ENCODE results near the gene CKMT2. TPM values are rescaled to one million over a fixed set of nuclear protein-coding genes. Genes with fewer than 3 reads are reported as not detected.

Gene CKMT2
- total RNA-seq, 1 donor from 2014 or later = 0.18 TPM

DNA sequence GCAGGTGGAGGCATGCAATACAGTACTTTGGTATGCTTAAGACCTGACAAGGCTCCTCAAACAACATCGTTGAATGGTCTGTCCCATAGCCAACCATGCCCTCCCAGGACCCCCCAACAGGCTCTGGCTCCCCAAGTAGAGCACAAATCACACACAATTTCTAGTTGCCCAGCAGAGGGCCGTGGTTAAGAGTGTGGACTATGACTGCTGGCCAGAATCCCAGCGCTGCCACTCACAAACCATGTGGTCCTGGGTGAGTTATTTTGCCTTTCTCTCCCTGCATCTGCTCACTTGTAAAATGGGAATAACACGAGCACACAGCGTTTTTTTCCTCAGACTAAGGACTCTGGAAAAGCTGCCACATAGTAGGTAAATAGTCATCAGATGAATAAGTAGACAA is 6.5 kb downstream of the CKMT2 start:
- no peak for DNase-seq (ENCODE audit: low spot score)
- Mint-ChIP-seq H3K4me3 (ENCODE audit: unreplicated experiment) (no peak overlapping the region), H3K9me3 (ENCODE audit: unreplicated experiment) (no peaks in the 10 kb centered on the region), H3K36me3 (ENCODE audit: low read depth, unreplicated experiment) (no peaks in the 10 kb centered on the region), H3K27me3 (ENCODE audit: unreplicated experiment) (no peaks in the 10 kb centered on the region), H3K27ac (ENCODE audit: unreplicated experiment) (no peak overlapping the region), H3K4me1 (ENCODE audit: unreplicated experiment) (peaks cover 10% of the 10 kb centered on the region)
- TF ChIP-seq, protein P1, sequence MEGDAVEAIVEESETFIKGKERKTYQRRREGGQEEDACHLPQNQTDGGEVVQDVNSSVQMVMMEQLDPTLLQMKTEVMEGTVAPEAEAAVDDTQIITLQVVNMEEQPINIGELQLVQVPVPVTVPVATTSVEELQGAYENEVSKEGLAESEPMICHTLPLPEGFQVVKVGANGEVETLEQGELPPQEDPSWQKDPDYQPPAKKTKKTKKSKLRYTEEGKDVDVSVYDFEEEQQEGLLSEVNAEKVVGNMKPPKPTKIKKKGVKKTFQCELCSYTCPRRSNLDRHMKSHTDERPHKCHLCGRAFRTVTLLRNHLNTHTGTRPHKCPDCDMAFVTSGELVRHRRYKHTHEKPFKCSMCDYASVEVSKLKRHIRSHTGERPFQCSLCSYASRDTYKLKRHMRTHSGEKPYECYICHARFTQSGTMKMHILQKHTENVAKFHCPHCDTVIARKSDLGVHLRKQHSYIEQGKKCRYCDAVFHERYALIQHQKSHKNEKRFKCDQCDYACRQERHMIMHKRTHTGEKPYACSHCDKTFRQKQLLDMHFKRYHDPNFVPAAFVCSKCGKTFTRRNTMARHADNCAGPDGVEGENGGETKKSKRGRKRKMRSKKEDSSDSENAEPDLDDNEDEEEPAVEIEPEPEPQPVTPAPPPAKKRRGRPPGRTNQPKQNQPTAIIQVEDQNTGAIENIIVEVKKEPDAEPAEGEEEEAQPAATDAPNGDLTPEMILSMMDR (IDR thresholded peaks at IDR 0.05; ENCODE audit: unreplicated experiment) = no peak

DNA sequence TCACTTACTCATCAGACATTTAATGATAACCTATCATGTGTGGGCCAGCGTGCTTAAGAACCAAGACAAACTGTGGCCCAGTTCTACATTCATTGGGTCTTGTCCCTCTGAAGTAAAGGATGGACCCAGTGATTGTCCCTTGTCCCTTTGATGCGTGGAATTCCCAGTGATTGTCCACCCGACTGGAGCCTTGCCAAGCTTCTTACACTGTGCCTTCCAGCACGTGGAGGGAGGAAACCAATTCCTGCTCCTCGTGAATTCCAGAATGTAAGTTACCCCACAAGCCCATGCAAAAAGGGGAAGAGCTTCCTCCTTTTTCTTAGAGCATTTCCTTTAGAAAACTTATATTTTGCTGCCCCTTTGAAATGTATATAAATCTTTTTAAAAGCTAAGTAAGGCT is 7.9 kb downstream of the CKMT2 start:
- H3K9me3 Mint-ChIP-seq (ENCODE audit: unreplicated experiment) = no peaks in the 10 kb centered on the region
- peaks cover 7% of the 10 kb centered on the region for H3K36me3 Mint-ChIP-seq (ENCODE audit: low read depth, unreplicated experiment)
- TF ChIP-seq, protein P1 (IDR thresholded peaks at IDR 0.05; ENCODE audit: unreplicated experiment) = no peak
- H3K27me3 Mint-ChIP-seq (ENCODE audit: unreplicated experiment) = peaks cover 2% of the 10 kb centered on the region
- no peak overlapping the region for H3K27ac Mint-ChIP-seq (ENCODE audit: unreplicated experiment)
- DNase-seq (ENCODE audit: low spot score) = no peak
- peaks cover 19% of the 10 kb centered on the region for H3K4me1 Mint-ChIP-seq (ENCODE audit: unreplicated experiment)
- H3K4me3 Mint-ChIP-seq (ENCODE audit: unreplicated experiment) = no peak overlapping the region

DNA sequence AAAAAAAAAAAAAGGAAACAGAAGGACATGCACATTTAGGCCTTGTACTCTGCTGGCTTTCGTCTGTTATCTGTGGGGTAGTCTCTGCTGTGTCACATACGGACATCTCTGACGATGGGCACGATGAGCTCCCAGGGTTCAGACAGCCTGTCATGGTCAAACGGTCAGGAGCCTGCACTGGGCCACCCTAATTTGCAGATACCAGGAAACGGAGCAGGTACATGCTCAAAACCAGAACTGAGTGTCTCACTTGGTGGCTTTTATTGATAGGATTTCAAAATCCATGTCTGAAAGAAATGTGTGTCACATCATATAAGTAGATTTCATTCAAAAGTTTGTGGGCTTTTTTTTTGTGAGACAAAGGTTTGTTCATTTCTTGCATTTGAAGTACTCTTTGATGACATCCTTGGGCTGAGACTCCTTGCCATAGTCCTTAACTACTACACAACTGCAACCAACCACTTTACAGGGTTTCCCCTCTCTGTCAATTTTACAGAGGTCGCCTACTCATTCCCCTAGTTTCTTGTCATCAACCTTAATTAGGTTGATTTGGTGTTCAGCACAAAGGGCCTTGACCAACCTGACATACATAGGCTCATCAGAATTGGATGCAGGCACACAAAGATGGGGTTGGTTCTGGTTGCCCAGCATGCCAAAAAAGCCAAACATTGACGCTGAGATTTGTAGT is 9.0 kb downstream of the CKMT2 start:
- peaks cover 12% of the 10 kb centered on the region for H3K36me3 Mint-ChIP-seq (ENCODE audit: low read depth, unreplicated experiment)
- no peak overlapping the region for H3K27ac Mint-ChIP-seq (ENCODE audit: unreplicated experiment)
- no peak overlapping the region for H3K4me3 Mint-ChIP-seq (ENCODE audit: unreplicated experiment)
- H3K4me1 Mint-ChIP-seq (ENCODE audit: unreplicated experiment) = peaks cover 29% of the 10 kb centered on the region
- H3K27me3 Mint-ChIP-seq (ENCODE audit: unreplicated experiment) = peaks cover 2% of the 10 kb centered on the region
- no peaks in the 10 kb centered on the region for H3K9me3 Mint-ChIP-seq (ENCODE audit: unreplicated experiment)
- DNase-seq (ENCODE audit: low spot score) = no peak
- TF ChIP-seq, protein P1 (IDR thresholded peaks at IDR 0.05; ENCODE audit: unreplicated experiment) = no peak

DNA sequence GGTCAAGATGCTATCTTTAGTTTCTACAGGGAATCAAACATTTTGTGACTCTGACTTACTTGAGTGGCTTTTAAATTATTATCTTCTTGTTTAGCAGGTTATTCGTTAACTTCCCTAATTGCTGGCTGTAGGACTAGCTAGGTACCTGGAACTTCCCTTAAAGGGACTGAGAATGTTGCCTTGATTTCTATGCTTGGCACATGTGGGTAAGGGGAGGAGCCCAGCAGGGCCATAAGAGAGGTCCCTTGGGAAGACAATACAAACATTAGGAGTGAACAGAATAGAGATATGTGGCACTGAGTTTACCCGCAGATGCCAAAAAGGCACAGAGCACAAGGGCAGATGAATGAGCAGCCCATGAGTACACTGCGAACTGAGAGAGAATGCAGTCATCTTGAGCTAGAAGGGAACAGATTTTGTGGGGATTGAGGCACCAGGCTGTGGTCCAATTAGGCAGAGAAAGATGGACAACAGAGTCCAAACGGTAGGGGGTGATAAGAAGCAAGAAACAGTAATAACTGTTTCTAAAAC is 9.8 kb downstream of the CKMT2 start:
- Mint-ChIP-seq H3K9me3 (ENCODE audit: unreplicated experiment) (no peaks in the 10 kb centered on the region), H3K27me3 (ENCODE audit: unreplicated experiment) (peaks cover 2% of the 10 kb centered on the region), H3K36me3 (ENCODE audit: low read depth, unreplicated experiment) (peaks cover 12% of the 10 kb centered on the region), H3K4me1 (ENCODE audit: unreplicated experiment) (peaks cover 35% of the 10 kb centered on the region), H3K4me3 (ENCODE audit: unreplicated experiment) (no peak overlapping the region), H3K27ac (ENCODE audit: unreplicated experiment) (no peak overlapping the region)
- DNase-seq (ENCODE audit: low spot score) = no peak
- TF ChIP-seq, protein P1 (IDR thresholded peaks at IDR 0.05; ENCODE audit: unreplicated experiment) = no peak

DNA sequence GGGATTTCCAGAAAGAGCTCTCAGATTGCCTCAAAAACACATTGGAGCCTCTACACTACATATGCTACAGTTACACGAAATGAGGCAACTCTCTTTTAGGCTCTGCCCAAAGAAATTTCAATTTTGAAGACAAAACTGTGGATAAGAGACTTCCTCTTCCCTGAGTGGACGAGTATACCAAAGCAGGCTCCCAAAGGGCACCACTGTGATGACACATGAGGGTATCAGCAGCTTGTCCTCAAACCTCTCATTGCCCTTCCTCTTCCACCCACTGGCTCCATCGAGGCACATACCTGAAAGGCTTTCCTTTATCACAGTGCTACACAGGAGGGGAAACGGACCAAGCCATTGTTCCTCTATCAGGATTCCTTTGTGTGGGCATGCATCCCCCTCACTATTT is 11.3 kb downstream of the CKMT2 start:
- peaks cover 12% of the 10 kb centered on the region for H3K36me3 Mint-ChIP-seq (ENCODE audit: low read depth, unreplicated experiment)
- no peak for DNase-seq (ENCODE audit: low spot score)
- no peaks in the 10 kb centered on the region for H3K9me3 Mint-ChIP-seq (ENCODE audit: unreplicated experiment)
- H3K4me1 Mint-ChIP-seq (ENCODE audit: unreplicated experiment) = peaks cover 40% of the 10 kb centered on the region
- H3K27me3 Mint-ChIP-seq (ENCODE audit: unreplicated experiment) = peaks cover 4% of the 10 kb centered on the region
- no peak overlapping the region for H3K27ac Mint-ChIP-seq (ENCODE audit: unreplicated experiment)
- TF ChIP-seq, protein P1 (IDR thresholded peaks at IDR 0.05; ENCODE audit: unreplicated experiment) = no peak
- no peak overlapping the region for H3K4me3 Mint-ChIP-seq (ENCODE audit: unreplicated experiment)
